ENCODE data around the gene CHSY3. TPM values are rescaled to one million over a fixed set of nuclear protein-coding genes. Genes with fewer than 3 reads are reported as not detected.

Gene CHSY3
- total and polyA plus RNA-seq, 3 donors from 2014 or later, result 1.3 to 4.8 (median 2.4) TPM

- no peak for DNase-seq
- intact Hi-C loops (cut with DNase I; ENCODE audit: low total_unique reads), result no loop called here
- Histone ChIP-seq H3K4me1 (no peaks in the 10 kb centered on the region), H3K4me3 (no peak overlapping the region), H3K27ac (no peak overlapping the region), H3K27me3 (no peaks in the 10 kb centered on the region), H3K9me3 (no peaks in the 10 kb centered on the region), H3K36me3 (ENCODE audit: low read depth, missing control alignments) (no peaks in the 10 kb centered on the region)
- WGBS, 2 donors, result 32 to 61% methylated on average over 1 of the region's 1 CpG
- TF ChIP-seq POLR2A (IDR thresholded peaks at IDR 0.05) (no peak), CTCF (IDR thresholded peaks at IDR 0.05) (no peak)
Measured at GRCh38 chr5:130166839-130167490, 262.7 kb downstream of the CHSY3 start.

GRCh38 chr5:130168211-130168610 is 263.9 kb downstream of the CHSY3 start:
- intact Hi-C loops (cut with DNase I; ENCODE audit: low total_unique reads), result no loop called here
- no peaks in the 10 kb centered on the region for H3K27me3 ChIP-seq
- H3K36me3 ChIP-seq (ENCODE audit: low read depth, missing control alignments), result no peaks in the 10 kb centered on the region
- DNase-seq, result no peak
- no peak overlapping the region for H3K27ac ChIP-seq
- H3K4me3 ChIP-seq, result no peak overlapping the region
- WGBS, 2 donors, result 82 to 84% methylated on average over 4 of the region's 4 CpGs
- no peaks in the 10 kb centered on the region for H3K9me3 ChIP-seq
- TF ChIP-seq CTCF (IDR thresholded peaks at IDR 0.05) (no peak), POLR2A (IDR thresholded peaks at IDR 0.05) (no peak)
- H3K4me1 ChIP-seq, result no peaks in the 10 kb centered on the region

- TF ChIP-seq POLR2A (IDR thresholded peaks at IDR 0.05) (no peak), CTCF (IDR thresholded peaks at IDR 0.05) (no peak)
- Histone ChIP-seq H3K9me3 (no peaks in the 10 kb centered on the region), H3K4me1 (no peaks in the 10 kb centered on the region), H3K4me3 (no peak overlapping the region), H3K27me3 (no peaks in the 10 kb centered on the region), H3K36me3 (ENCODE audit: low read depth, missing control alignments) (no peaks in the 10 kb centered on the region), H3K27ac (no peak overlapping the region)
- no peak for DNase-seq
- intact Hi-C loops (cut with DNase I; ENCODE audit: low total_unique reads), result no loop called here
Measured at GRCh38 chr5:130171699-130172098, 267.4 kb downstream of the CHSY3 start.

- TF ChIP-seq CTCF (IDR thresholded peaks at IDR 0.05) (no peak), POLR2A (IDR thresholded peaks at IDR 0.05) (no peak)
- no peak overlapping the region for H3K27ac ChIP-seq
- H3K9me3 ChIP-seq, result no peaks in the 10 kb centered on the region
- DNase-seq, result no peak
- intact Hi-C loops (cut with DNase I; ENCODE audit: low total_unique reads), result no loop called here
- WGBS, 2 donors, result 88% methylated on average over 7 of the region's 7 CpGs
- H3K4me3 ChIP-seq, result no peak overlapping the region
- H3K27me3 ChIP-seq, result no peaks in the 10 kb centered on the region
- H3K36me3 ChIP-seq (ENCODE audit: low read depth, missing control alignments), result no peaks in the 10 kb centered on the region
- no peaks in the 10 kb centered on the region for H3K4me1 ChIP-seq
Measured at GRCh38 chr5:130183115-130183514, 278.9 kb downstream of the CHSY3 start.

GRCh38 chr5:130189961-130190360 is 285.7 kb downstream of the CHSY3 start:
- H3K36me3 ChIP-seq (ENCODE audit: low read depth, missing control alignments), result no peaks in the 10 kb centered on the region
- no peaks in the 10 kb centered on the region for H3K27me3 ChIP-seq
- intact Hi-C loops (cut with DNase I; ENCODE audit: low total_unique reads), result no loop called here
- no peak for DNase-seq
- H3K9me3 ChIP-seq, result no peaks in the 10 kb centered on the region
- no peaks in the 10 kb centered on the region for H3K4me1 ChIP-seq
- TF ChIP-seq CTCF (IDR thresholded peaks at IDR 0.05) (no peak), POLR2A (IDR thresholded peaks at IDR 0.05) (no peak)
- WGBS, 2 donors, result 87 to 88% methylated on average over 3 to 4 of the region's 4 CpGs
- no peak overlapping the region for H3K4me3 ChIP-seq
- H3K27ac ChIP-seq, result no peak overlapping the region
